Endodermal cell (in vitro differentiated cells): ENCODE measurements around the gene SCUBE3. TPM values are rescaled to one million over a fixed set of nuclear protein-coding genes. Genes with fewer than 3 reads are reported as not detected.

Experiments used
- DNase-seq: peaks from one replicate; pipeline ENCODE4 v3.0.0-alpha.2; 2017
- H3K27ac ChIP-seq: 2 replicates; pipeline ENCODE4 v1.5.1; 2013; ENCODE audit warnings: mild to moderate bottlenecking, low read depth, low read length, moderate library complexity
- H3K27me3 ChIP-seq: 2 replicates; pipeline ENCODE4 v1.6.1; 2013; ENCODE audit warnings: mild to moderate bottlenecking, low read length, moderate library complexity; ENCODE audit not compliant: insufficient read depth, control insufficient read depth, poor library complexity, severe bottlenecking
- H3K36me3 ChIP-seq: 2 replicates; pipeline ENCODE4 v1.7.0; 2013; ENCODE audit warnings: mild to moderate bottlenecking, low read length, moderate library complexity; ENCODE audit not compliant: control insufficient read depth, insufficient read depth
- H3K4me1 ChIP-seq: one replicate; pipeline ENCODE4 v1.7.0; 2013; ENCODE audit warnings: low read length; ENCODE audit not compliant: control insufficient read depth, insufficient read depth
- H3K4me3 ChIP-seq: 2 replicates; pipeline ENCODE4 v1.5.1; 2013; ENCODE audit warnings: mild to moderate bottlenecking, low read length, moderate library complexity
- H3K9ac ChIP-seq: 2 replicates; pipeline ENCODE4 v1.6.1; 2013; ENCODE audit warnings: mild to moderate bottlenecking, low read length, moderate library complexity; ENCODE audit not compliant: poor library complexity, severe bottlenecking; ENCODE audit errors: extremely low read depth
- H3K9me3 ChIP-seq: 2 replicates; pipeline ENCODE4 v1.6.1; 2013; ENCODE audit warnings: mild to moderate bottlenecking, low read length, moderate library complexity; ENCODE audit not compliant: control insufficient read depth
- H3K27ac Mint-ChIP-seq: 2 replicates; pipeline ENCODE4 v1.8.0; 2020; ENCODE audit warnings: mixed read lengths
- H3K27me3 Mint-ChIP-seq: 2 replicates; pipeline ENCODE4 v1.8.0; 2021; ENCODE audit warnings: mild to moderate bottlenecking, mixed read lengths; ENCODE audit not compliant: insufficient read depth
- H3K36me3 Mint-ChIP-seq: 2 replicates; pipeline ENCODE4 v1.8.0; 2020; ENCODE audit warnings: low read depth, mixed read lengths
- H3K4me1 Mint-ChIP-seq: 2 replicates; pipeline ENCODE4 v1.8.0; 2020; ENCODE audit warnings: mixed read lengths
- H3K4me3 Mint-ChIP-seq: 2 replicates; pipeline ENCODE4 v1.8.0; 2020; ENCODE audit warnings: mild to moderate bottlenecking, moderate library complexity, mixed read lengths
- H3K9me3 Mint-ChIP-seq: 2 replicates; pipeline ENCODE4 v1.8.0; 2020; ENCODE audit warnings: mild to moderate bottlenecking, mixed read lengths
- CTCF ChIP-seq: fragments of 200-600 bp; sonication (generic); conservative IDR thresholded peaks from 2 replicates; pipeline ENCODE4 v1.5.0; 2021; ENCODE audit warnings: antibody characterized with exemption, mild to moderate bottlenecking
- WGBS, 2 experiments: methylation state at CpG; one replicate each; pipeline versions ENCODE4 v1.1.5 to v1.1.7; 2013; ENCODE audit warnings: missing lambda C conversion rate in 2 of 2, mixed read lengths in 1 of 2; ENCODE audit not compliant: insufficient coverage in 1 of 2, insufficient read length in 1 of 2; 5-methylcytosine and 5-hydroxymethylcytosine counted together
- total RNA-seq, 2 donors: library from RNA; stranded (reverse); fragmentation: NEBNext Ultra II Directional in 1 of 2; extraction: Animal tissue kit (Norgen Biotek cat#: 25700) in 1 of 2; gene quantifications; 2 replicates in 1 of 2; 3 replicates in 1 of 2; pipeline ENCODE4 v1.2.1, GENCODE V29; 2021

The SCUBE3 gene
- total RNA-seq, 2 donors from 2014 or later = 0.27 to 0.86 TPM

GRCh38 chr6:35174088-35174434, 39.7 kb upstream of the SCUBE3 start:
- H3K4me1 ChIP-seq = no peaks in the 10 kb centered on the region
- 80 to 88% methylated on average over 1 to 2 of the region's 2 CpGs for WGBS, 2 experiments
- H3K27me3 ChIP-seq = peaks cover 14% of the 10 kb centered on the region
- no peak overlapping the region for H3K27ac ChIP-seq
- H3K9me3 ChIP-seq = no peaks in the 10 kb centered on the region
- Mint-ChIP-seq H3K36me3 (no peaks in the 10 kb centered on the region), H3K27me3 (peaks cover 27% of the 10 kb centered on the region), H3K9me3 (peaks cover 5% of the 10 kb centered on the region), H3K27ac (peak overlapping the region; percentile 22), H3K4me1 (peaks cover 16% of the 10 kb centered on the region), H3K4me3 (no peak overlapping the region)
- H3K36me3 ChIP-seq = no peaks in the 10 kb centered on the region
- no peak for TF ChIP-seq CTCF
- DNase-seq = no peak
- no peak overlapping the region for H3K9ac ChIP-seq
- H3K4me3 ChIP-seq = no peak overlapping the region

GRCh38 chr6:35174501-35174900, 39.3 kb upstream of the SCUBE3 start:
- Mint-ChIP-seq H3K9me3 (peaks cover 4% of the 10 kb centered on the region), H3K4me3 (no peak overlapping the region), H3K4me1 (peaks cover 20% of the 10 kb centered on the region), H3K27ac (no peak overlapping the region), H3K27me3 (peaks cover 26% of the 10 kb centered on the region), H3K36me3 (no peaks in the 10 kb centered on the region)
- no peak overlapping the region for H3K4me3 ChIP-seq
- H3K4me1 ChIP-seq = no peaks in the 10 kb centered on the region
- 95 to 100% methylated on average over 1 to 4 of the region's 4 CpGs for WGBS, 2 experiments
- H3K9me3 ChIP-seq = no peaks in the 10 kb centered on the region
- peaks cover 17% of the 10 kb centered on the region for H3K27me3 ChIP-seq
- H3K9ac ChIP-seq = no peak overlapping the region
- H3K27ac ChIP-seq = no peak overlapping the region
- TF ChIP-seq CTCF = no peak
- DNase-seq = no peak
- H3K36me3 ChIP-seq = no peaks in the 10 kb centered on the region

DNA sequence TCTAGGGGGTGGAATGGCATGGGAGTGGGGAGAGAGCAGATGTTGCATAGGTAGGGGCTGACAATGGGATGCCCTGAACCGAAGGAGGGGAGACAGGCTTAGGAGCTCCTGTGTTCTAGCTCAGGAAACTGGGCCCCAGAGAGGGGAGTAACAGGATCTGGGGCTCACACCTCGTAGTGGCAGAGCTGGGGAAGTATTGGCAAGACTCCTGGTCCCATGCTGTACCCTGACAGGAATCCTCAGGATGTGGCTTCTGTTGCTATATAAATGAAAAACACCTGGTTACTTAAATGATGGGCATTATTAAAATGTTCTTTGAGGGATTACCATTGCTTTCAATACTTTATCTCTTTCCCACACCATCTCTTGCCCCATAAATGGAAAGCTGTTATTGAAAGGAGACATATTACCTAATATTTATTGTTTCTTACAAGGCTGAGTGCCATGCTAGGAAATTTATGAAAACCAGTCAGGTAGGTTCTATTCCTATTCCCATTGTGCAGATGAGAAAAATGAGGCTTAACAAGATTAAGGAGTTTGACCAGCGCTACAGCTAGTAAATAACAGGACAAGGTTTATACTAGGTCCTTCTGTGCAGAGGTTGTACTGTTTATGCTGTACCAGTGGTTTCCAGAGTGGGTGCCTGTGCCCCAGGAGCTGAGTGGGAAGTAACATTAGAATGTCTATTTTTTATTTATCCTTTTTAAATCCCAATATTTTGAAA, 37.3 kb upstream of the SCUBE3 start:
- TF ChIP-seq CTCF = no peak
- Mint-ChIP-seq H3K9me3 (no peaks in the 10 kb centered on the region), H3K4me1 (peaks cover 21% of the 10 kb centered on the region), H3K27ac (no peak overlapping the region), H3K36me3 (no peaks in the 10 kb centered on the region), H3K27me3 (peaks cover 27% of the 10 kb centered on the region), H3K4me3 (no peak overlapping the region)
- H3K27ac ChIP-seq = no peak overlapping the region
- no peak overlapping the region for H3K9ac ChIP-seq
- no peaks in the 10 kb centered on the region for H3K9me3 ChIP-seq
- H3K27me3 ChIP-seq = peaks cover 37% of the 10 kb centered on the region
- DNase-seq = peak; percentile 39
- no peak overlapping the region for H3K4me3 ChIP-seq
- no peaks in the 10 kb centered on the region for H3K36me3 ChIP-seq
- H3K4me1 ChIP-seq = no peaks in the 10 kb centered on the region
- 94 to 96% methylated on average over 2 to 3 of the region's 3 CpGs for WGBS, 2 experiments
